DND-41 (cell line): ENCODE measurements around the gene ROBO2.

Source experiments
- EZH2 ChIP-seq: IDR thresholded peaks from 3 replicates; pipeline ENCODE4 v1.6.1; 2012; ENCODE audit warnings: borderline replicate concordance, low read depth, mild to moderate bottlenecking, moderate library complexity, low read length, inconsistent platforms; ENCODE audit not compliant: severe bottlenecking
- TF ChIP-seq, protein P1 (sequence below): IDR thresholded peaks from 2 replicates; pipeline ENCODE4 v1.5.1; 2012; ENCODE audit warnings: borderline replicate concordance, low read length, moderate library complexity, mild to moderate bottlenecking; ENCODE audit not compliant: poor library complexity, severe bottlenecking; ENCODE audit errors: extremely low read depth

DNA sequence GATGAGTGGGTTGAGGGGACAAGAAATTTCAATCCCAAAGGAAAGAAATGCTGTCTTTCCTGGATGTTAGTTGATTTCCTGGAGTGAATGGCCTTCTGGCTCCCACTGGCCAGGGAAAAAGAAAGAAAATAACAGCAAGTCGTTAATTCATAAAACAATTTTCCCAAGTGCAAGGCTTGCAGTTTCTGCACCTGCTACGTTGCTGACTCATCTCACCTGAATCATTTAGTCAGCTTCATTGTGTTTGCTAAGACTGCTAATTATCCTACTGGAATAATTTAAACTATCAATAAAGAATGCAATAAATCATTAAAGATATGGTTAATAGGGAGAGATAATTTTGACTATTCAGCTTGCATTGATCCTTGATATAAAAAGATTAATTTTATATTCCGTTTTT lies 387.6 kb downstream of the ROBO2 start:
- TF ChIP-seq, protein P1, sequence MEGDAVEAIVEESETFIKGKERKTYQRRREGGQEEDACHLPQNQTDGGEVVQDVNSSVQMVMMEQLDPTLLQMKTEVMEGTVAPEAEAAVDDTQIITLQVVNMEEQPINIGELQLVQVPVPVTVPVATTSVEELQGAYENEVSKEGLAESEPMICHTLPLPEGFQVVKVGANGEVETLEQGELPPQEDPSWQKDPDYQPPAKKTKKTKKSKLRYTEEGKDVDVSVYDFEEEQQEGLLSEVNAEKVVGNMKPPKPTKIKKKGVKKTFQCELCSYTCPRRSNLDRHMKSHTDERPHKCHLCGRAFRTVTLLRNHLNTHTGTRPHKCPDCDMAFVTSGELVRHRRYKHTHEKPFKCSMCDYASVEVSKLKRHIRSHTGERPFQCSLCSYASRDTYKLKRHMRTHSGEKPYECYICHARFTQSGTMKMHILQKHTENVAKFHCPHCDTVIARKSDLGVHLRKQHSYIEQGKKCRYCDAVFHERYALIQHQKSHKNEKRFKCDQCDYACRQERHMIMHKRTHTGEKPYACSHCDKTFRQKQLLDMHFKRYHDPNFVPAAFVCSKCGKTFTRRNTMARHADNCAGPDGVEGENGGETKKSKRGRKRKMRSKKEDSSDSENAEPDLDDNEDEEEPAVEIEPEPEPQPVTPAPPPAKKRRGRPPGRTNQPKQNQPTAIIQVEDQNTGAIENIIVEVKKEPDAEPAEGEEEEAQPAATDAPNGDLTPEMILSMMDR: no peak
- TF ChIP-seq EZH2: no peak
